Stimulated activated CD4-positive, alpha-beta T cell treated with anti-CD3 and anti-CD28 coated beads, Interleukin-12 subunit alpha, Interleukin-12 subunit beta, amount 100 ng/mL, for 48 hours (primary cell): ENCODE measurements around the gene ZNF516.
A peak's percentile ranks its signal among the peaks of the same experiment; 100 is the strongest.

ENCODE experiments used
- DNase-seq, 3 donors: peaks; one replicate each; pipeline ENCODE4 v3.0.0-alpha.2; 2020; ENCODE audit warnings: low read depth in 2 of 3, low spot score in 1 of 3

The ZNF516 gene

DNA sequence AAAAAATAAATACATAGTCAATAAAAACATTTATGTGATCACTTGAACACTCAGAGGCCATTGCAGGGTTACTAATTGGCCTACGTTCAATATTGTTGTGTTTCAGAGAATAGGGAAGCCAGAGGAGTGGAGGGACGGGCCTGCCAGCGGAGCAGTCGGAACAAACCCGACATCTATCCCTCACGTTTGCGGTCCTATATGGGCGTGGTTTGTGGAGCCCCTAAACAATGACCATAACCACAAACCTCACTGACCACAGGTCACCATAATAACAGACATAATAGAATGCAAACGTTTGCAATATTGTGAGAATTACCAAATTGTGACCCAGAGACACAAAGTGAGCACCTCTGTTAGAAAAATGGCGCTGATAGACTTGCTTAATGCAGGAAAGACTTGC is 19.5 kb upstream of the ZNF516 start:
- no peak for DNase-seq

DNA sequence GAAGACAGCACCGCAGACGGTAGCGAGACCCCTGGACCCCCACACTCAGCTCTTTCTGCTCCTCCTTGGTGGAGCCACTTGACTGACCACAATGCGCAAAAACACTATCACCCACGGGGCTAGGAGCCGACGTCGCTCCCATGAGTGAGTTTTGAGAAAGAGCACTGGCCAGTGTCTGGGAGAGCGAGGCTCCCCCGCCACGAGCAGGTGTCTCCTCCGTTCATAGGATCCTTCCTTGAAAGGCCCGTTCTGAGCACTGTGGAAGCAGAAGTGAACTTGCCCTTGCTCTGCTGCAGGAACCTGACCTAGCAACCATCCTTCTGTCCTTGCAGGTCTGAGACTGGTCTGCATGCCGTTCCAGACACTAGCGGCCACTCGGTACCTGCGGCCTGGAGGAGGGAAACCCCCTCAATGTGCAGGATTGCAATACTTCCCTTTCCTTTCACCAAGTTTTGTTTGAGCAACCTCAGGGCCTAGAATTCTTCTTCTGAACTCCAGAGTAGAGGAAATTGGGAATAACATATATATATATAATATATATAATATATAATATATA is 12.9 kb upstream of the ZNF516 start:
- DNase-seq = no peak

DNA sequence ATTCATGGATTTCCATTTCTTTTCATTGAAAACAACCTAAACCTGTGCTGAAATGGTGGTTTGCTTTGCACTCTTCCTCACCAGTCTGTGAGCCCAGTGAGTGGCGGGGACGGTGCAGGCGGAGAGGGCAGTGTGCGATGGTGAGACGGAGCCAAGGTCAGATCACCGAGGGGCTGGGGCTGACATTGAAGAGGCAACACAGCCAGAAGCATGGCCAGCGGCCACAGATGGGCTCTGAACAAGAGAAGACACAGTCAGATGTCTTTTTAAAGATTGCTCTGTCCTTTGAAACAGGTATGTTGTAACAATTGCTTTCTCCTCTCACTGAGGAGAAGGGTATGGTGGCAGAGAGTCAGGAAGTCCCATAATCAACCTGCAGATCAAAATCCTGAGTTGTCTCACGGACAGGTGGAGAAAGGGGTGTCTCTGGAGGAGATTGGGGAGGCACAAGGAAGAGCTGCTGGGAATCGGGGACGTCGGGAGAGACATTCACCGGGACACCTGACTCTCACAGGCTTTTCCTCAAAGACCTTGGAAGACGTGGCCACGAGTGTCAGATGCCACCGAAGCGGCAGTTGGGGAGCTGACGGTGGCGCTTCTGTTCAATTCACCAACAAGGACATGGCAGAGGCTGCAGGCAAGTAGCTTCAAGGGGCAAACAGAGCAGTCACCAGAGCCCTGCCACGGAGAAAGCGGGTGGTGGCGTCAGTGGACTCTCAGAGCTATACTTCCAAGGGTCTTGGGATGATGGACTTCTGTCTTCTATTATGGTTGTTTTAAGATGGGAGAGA is 12.1 kb upstream of the ZNF516 start:
- DNase-seq = no peak

DNA sequence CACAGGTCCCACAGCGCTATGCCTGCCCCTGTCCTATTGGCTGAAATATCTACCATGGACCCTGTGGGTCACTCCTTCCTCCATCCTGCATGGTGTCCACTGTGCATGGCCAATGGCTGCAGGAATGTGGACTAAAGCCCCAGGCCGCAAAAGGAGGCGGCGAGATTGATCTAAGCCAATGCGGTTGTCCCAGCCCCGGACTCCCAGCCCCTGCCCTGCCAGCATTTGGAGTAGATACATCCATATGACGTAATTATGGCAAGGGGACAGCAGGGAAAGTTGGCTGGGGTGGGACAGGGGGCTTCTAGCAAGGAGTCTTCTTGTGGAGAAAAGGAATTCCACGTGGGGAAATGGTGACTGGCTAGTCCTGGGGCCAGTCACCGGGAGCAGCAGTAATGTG is 11.4 kb upstream of the ZNF516 start:
- DNase-seq = no peak

DNA sequence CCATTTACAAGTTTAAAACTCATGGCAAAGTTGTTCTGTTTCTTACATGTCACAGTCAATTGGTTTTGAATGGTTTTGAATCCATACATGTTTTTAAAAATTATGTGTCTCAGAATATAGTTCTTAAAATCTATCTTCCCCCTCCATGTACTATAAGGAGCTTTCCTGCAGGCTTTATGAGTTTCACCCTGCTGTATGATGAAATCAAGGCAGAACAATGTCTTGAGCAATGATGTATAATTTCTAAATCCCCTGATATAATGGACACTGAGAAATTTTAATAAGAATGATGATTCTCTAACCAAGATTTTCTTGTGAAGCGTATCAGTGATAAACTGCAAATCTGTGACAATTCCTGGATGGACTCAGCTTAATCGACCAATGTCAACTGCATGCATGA is 10.6 kb upstream of the ZNF516 start:
- no peak for DNase-seq

DNA sequence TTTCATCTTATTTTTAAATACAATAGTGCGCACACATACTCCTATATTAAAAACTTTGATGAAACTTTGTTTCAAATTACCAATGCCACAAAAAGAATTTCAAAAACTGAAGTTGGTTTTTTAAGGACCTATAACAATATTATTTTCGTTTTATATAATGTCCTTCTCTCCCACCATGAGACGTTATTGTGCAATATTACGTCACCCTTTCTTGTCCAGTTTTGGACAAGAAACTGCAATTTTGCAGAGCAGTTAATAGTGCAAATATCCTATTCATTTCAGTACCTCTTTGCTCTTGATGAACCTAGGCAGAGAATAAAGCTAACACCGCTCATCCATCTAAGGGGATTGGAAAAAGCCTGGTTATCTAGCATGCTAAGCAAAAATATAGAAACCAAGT is 9.7 kb upstream of the ZNF516 start:
- no peak for DNase-seq

DNA sequence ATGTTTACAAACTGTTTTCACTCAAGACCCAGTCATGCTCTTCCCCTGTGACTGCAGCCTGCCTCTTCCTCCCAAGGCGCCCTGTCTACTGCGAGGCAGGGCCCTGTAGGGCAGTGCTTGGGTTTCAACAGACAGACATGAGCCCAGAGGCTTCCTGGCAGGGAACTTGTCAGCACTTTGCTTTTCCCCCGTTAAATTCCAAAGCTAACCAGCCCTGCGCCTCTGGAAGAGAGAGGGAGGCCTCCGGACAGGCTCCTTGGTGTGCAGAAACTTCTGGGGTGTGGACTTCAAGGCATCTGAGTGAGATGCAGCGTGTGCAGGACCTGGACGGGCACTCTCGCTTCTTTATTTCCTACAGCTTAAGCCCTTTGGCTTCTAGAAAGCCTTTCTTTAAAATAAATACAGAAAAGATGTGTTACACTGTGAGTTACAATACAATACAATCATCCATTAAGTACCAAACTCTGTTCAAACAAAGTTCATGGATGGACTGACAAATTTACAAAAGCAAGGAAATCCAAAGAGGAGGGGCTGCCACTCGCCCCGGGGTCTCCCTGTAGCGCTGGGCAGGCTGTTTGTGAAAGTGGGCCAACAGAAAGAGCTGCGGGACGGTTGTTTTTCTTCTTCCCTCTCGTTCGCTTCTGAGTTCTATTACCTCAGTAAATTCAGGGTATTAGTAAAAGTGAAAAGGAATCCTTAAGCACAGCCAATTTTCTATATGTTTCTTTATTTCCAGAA is 8.8 kb upstream of the ZNF516 start:
- DNase-seq = no peak

DNA sequence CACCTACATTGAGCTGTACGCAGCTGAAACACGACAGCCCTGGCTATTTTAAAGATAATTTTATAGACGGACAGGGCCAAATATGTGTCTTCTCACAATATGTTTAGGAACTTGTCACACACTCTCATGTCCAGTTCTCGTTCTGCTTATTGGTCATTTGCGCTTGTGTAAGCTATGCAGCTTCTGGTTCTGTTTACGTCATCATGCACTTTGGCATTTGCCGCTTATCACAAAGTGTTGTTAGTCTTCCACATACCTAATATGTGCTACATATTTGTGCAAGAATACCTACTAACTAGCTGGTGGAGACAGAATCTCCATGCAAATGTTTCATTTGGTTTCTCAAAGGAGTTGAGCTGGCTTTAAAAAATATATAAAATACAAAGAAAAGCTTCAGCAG is 7.5 kb upstream of the ZNF516 start:
- no peak for DNase-seq

DNA sequence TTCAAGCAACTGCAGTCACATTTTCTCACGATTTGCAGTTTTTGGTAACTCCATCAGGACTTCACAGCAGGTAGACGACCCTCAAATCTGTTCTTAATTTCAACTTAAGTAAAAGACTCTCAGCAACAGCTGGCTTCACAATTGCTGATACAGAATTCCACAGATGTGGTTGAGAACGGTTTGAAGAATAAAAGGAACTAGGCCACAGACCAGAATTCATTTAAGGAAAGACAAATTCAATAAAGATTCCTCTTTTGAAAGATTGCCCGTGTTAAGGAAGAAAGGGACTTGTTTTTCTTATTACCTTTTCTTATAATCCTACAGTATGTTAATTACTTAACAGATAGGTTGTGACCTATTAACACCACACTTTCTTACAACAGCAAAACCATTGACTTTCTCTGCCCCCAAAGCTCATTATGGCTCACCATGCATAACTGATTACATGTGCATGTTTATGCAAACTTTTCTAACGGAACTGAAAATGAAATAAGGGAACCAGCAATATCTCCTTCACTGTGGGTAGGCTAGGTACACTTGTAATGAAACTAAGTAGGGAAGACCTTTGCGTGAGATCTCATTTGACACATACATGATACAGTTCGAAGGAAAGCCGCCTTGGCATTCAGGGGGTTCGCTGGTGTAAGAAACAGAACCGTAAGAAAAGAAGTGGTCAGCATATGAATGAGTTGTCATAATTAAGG is 4.7 kb upstream of the ZNF516 start:
- no peak for DNase-seq

DNA sequence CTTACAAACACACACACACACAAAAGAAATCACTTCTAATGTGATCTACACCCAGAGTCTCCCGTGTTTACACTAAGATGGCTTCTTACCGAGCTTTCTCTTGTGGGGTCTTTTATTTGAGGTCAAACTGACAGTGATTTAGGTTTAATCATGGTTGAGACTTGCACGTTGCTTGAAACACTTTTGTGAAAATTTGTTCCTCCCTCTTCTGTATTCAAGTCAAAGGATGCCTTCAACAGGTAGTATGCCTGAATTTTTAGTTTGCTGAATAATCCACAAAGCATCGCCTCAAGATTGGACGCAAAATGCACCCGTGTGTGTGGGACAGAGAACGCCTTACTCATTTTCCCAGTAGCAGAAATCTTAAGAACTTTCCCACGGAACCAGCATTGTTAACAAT is 4.0 kb upstream of the ZNF516 start:
- no peak for DNase-seq

DNA sequence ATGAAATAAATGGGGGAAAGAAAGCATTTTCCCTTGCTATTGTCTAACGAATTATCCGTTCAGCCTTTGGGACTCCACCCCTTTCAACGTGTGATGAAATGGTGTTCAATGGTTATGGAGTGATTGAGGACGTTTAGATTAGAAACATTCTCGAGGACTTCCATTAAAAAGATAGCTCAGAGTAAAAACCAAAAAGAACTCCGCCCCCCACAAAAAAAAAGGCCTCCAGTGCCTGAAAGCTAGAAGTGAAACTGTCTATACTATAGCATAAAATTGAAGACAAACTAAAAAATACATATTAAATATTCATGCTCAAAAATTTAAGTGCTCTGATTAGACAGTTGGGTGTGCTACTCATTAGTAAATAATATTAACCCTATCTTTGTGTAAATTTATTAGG is 3.0 kb upstream of the ZNF516 start:
- no peak for DNase-seq

DNA sequence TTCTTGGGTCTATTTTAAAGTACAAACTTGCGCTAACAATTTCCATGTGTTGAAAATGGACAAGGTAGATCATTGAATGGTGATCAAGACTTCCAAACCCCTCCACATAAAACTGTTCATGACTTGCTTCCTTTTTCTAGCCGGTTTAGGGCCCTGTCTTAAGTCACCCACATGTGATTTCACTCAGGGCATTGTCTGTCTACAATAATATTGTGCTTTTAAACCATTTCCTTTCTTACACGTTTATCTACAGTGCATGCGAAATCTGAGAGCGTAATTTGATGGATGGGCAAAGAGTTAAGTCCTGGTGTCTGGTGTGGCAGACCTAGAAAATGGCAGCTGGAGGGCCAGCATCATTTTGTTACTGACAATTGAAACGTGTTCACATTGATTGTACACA is 2.0 kb upstream of the ZNF516 start:
- DNase-seq = no peak

DNA sequence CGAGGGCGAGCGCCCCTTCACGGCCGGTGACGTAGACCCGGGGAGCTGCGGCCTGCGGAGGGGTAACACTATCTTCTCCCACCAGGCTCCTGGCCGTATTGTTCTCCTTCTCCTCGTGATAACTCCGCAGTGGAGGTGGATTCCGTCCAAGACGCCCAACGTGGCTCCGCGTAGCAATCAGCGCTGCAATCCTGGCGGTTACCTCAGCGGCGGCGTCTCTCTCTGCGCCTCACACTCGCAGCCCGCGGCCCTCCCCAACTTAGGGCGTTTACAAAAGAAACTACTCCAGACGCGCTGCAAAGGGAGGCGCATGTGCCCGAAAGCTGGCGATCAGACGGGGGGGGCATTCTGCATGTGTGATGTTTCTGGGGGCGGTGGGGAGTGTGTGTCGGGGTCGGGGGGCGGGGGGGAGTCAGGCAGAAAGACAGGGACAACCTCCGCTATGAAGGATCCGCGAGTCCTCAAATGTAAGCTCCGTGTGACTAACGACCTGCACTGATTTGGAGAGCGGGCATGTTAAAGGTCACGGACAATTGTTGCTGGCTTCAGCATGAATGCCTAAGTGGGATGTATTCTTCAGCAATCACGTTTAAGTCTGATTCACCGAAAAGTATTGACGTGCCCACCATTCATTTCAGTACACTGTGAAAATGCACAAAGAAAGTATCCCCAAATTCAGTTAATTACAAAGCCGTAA is 1.3 kb upstream of the ZNF516 start:
- peak in 1 of 3 donors; percentile 36 for DNase-seq

DNA sequence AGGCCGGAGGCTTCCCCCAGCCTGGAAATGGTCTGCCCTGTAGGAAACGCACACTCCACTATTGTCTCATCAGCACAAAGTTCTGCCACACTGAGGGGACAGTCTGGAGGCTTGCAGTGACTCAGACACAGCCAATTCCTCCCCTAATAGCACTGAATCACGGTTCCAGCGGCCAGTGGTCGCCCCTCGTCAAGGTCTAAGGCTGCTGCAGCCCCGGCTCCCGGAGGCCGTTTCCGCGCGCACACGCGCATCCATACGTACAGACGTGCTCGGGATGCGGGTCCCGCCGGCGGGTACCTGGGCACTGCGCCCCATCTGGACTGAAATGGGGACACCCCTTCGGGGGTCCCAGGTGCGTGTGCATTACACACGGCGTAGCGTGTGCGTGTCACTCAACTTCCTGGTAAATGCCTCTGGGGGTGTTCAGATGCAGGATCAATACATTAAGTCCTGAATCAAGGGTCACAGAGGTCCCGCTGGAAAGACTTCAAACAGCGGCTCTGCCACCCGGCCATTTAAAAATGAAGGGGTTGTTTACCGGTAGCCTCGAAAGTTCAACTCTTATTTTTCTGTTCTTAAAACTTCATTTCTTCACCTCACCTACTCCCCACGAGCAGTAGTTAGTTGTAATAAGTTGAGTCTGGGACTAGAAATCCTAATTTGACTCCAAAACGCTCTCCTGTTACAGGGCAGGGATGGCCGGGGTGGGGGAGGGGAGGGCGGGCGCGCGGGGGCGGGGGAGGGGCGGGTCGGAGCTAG is 572 bp upstream of the ZNF516 start:
- DNase-seq = peak in 1 of 3 donors; percentile 5

DNA sequence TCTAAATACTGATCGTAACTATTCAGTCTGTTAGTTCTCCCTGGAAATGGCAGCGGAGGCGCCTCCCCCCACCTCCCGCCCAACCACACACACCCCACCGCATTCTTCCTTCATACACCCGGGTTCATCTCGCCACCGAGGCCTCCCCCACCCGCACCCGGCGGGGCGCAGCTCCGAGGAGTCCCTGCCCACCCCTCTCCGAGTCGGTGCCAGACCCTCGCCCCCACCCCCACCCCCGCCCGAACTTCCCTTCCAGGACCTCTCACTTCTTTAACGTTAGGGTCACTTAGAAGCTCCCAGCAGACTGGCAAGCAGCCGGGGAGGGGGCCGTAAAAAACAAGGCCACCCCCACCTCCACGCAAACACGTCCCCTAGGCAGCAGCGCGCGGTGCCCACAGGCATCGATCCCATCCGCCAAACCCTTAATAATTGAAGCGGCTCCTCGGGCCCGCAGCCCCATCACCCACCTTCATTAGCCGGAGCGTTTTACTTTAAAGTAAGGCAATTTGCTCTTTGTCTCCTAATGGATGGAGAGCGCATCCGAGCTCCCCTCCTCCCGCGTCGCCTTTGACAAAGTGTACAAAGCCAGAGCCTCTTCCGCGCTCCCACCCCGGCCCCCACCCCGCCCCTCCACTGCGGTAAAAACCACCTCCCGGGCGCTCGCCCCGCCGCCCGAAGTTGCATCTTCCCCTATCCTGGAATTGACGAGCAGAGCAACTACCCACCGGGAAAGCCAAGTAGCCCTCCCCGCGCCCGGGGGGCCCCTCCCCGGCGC is 624 bp downstream of the ZNF516 start:
- no peak for DNase-seq

DNA sequence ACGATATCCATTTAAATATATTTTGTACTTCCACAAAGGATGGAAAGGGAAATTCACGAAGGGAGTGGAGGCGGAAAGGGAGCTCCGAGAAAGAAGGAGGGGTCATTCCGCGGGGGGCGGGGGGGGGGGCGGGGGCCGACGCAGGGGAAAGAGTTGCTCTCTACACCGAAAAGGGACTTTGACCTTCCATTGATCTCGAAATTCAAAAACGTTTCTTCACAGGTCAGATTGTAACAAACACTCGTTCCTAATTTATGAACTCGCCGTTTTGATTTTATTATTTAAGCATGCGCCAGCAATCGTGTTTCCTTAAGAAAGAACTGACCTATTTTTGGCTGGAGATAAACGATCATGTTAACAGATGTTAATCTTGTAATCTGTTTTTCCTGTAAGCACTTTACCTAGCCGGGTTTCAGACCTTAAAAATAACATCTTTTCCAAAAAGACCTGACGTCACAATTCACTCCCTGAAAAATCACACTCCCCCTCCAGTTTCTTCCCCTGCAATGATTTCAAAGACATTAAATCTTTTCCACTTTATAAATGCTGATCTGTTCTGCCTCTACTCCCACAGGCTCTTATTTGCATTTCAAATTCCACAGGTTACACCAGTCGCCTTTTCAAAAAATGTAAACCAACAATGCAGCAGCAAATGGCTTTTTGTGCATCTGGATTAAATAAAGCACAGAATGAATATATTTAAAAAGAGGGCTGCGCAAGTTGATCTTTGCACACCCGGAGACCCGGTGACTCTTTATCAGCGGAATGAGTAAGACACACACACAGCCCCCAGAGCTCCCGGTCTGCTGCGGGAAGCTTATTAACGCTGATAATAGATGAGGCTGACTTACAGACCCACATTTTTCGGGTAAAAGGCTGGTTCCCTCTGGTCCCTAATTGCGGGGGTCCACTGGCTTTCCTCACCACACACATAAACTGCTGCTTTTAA is 1.6 kb downstream of the ZNF516 start:
- DNase-seq = peak in 1 of 3 donors; percentile 14

DNA sequence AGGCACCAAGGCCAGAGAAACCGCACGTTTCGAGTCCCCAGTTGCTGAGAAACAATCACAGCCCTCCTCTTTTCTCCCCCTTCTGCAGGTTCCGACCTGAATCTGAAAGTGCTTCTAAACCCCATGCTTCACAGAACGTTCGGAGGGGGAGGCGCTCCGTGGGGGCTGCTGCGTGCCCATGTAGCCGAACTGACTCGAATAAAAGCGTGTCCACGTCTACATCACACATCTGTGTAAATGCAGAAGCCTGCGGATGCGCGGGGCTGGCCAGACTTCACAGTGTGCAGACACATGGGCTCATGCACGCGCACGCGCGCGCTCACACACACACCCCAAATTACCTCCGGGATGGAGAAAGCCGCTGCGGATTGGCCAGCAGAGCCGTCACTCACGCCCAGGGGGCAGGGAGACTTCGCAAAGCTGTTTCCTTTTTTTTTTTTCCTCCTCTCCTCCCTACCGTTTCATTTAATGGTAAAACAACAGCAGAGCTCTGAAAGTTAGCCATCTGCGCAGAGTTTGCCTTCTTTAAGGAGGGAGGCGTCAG is 2.3 kb downstream of the ZNF516 start:
- peak; percentile 98 to 99 (median 99) for DNase-seq
